Stimulated activated CD8-positive, alpha-beta memory T cell treated with anti-CD3 and anti-CD28 coated beads, Interleukin-2, amount 100 ng/mL, for 48 hours (primary cell): Measurements from ENCODE around the gene RPS5.
"Not testable (repeated sequence)": the region's sequence is repeated elsewhere in the genome, so short reads cannot be mapped to it uniquely, and the experiment has no call there.

ENCODE experiments used
- DNase-seq, 2 donors: peaks; one replicate each; pipeline ENCODE4 v3.0.0-alpha.2; 2020; ENCODE audit warnings: low read depth in 2 of 2

The RPS5 gene

DNA sequence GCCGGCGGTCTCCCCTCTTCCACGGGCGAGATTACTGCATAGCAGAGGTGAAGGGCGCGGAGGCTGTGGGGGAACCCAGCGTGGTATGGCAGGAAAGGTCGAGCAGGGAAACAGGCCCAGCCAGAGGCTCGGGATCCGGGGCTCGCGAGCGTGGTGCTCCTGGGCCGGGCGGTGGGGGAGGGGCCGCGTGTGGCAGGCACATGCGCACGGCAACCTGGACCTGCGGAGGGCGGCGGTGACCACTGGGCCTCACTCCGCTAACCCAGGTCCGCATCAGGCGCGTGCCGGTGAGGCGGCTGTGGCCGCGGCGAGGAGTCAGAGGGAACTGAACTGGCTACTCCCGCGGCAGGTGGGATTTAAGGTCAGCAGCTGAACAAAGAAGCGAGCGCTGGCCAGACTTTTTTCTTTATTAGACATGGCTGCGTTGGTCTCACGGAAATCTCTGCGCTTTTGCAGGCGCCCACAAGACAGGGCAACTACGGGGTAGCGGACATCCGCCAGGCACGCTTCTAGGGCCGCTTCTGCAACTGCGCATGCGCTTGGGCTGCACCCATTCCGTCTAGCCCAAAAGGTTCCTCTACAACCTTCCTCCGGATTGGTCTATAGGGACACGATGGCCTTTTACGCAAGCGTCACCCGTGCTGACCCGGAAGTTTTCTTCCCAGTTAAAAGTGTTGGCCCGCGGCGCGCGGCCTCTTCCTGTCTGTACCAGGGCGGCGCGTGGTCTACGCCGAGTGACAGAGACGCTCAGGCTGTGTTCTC is at the start of gene RPS5:
TSS of gene RPS5 (plus strand) at position 694 of the 762 bp plus-strand sequence. CDS start 869 bp downstream, outside the sequence.
- DNase-seq, result peak; percentile 87 to 93

DNA sequence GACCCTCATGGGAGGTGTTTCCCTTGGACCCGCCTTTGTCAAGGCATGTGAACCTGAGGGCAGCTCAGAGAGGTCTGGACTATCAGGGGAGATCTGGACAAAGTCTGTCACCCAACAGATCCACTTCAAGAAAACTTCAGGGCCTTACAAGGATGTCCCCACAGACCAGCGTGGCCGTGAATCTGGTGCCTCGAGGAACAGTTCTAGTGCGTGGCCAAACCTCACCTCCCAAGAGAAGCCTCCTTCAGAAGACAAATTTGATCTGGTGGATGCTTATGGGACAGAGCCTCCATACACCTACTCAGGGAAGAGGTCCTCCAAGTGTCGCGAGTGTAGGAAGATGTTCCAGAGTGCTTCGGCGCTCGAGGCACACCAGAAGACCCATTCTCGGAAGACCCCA is 48.7 kb upstream of the RPS5 start:
- DNase-seq, result no peak

DNA sequence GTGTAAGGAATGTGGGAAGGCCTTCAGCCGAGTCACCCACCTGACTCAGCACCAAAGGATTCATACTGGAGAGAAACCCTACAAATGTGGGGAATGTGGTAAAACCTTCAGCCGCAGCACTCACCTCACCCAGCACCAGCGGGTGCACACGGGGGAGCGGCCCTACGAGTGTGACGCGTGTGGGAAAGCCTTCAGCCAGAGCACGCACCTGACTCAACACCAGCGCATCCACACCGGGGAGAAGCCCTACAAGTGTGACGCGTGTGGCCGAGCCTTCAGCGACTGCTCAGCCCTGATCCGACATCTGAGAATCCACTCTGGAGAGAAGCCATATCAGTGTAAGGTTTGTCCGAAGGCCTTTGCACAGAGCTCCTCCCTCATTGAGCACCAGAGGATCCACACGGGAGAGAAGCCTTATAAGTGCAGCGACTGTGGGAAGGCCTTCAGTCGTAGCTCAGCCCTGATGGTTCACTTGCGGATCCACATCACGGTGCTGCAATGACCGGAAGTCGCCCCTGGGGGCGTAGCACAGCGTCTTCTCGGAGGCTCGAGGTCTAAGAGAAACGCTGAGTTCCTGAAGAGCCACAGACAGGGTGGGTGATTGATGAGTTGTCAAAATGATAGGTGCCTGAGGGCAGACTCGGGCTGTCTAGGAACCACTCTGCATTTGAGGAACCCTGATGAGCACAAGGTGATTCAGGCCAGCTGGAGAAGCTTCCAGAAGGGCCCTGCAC is 48.1 kb upstream of the RPS5 start:
- no peak for DNase-seq

DNA sequence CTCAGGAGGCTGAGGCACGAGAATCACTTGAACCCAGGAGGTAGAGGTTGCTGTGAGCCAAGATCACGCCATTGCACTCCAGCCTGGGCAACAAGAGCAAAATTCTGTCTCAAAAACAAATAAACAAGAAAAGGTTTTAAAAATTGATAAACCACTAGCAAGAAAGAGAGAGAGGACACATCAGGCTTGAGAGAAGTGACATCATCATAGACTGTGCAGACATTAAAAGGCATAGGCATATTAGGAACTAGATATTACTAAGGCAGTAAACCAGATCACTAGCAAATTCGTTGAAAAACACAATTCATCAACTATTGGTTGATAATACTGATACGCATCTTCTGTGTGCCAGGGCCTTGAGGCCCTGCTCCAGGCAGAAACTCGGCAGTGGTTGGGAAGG is 41.5 kb upstream of the RPS5 start:
- DNase-seq, result no peak

DNA sequence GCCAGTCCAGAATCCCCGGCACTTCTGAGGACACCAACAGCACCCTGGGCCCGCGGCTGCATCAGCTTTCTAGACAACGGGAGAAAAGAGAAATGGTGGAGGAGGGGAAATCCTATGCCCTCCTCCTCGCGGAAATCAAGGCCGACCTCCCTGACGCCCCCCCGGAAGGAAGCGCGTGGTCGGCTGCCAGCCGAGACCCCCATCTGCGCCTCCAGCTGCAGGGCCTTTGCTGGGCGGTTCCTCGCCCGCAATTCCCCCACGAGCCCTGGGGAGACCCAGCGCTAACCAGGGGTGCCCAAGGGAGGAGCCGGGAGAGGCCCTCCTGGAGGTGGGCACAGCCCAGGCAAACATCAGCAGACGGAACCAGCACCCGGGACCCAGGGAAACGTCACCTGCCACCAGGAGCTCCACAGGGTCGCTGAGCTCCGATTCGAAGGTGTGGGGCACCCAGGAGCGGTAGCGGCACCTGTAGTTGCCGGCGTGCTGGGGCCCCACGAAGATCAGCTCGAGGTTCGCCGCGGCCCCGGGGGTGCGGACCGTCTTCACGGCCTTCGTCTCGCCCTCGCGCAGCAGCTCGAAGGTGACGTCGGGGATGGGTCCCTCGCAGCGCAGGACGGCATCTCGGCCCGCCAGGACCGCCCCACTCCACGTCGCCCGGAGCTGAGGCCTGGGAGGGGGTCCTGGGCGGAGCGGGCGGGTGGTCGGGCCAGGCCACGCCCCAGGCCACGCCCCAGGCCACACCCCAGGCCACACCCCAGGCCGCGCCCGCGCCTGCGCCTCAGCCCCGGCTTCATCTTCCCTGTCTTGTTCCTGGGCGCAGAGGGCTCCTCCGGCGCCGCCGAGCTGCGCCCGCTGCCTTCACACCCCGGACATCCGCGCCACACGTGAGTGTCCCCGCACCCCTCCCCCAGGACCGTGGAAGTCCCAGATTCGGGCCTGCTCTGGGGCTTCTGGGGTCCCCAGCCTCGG is 39.8 kb upstream of the RPS5 start:
- peak; percentile 59 to 70 for DNase-seq

DNA sequence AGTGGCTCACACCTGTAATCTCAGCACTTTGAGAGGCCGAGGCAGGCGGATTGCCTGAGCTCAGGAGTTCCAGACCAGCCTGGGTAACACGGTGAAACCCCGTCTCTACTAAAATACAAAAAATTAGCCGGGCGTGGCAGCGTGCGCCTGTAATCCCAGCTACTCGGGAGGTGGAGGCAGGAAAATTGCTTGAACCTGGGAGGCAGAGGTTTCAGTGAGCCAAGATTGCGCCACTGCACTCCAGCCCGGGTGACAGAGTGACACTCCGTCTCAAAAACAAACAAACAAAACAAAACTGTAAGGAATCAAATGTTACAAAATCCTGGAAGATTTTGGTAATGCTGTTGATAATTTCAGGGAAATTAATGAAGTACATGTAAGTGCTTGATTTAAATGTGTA is 39.0 kb upstream of the RPS5 start:
- not testable (repeated sequence) for DNase-seq

DNA sequence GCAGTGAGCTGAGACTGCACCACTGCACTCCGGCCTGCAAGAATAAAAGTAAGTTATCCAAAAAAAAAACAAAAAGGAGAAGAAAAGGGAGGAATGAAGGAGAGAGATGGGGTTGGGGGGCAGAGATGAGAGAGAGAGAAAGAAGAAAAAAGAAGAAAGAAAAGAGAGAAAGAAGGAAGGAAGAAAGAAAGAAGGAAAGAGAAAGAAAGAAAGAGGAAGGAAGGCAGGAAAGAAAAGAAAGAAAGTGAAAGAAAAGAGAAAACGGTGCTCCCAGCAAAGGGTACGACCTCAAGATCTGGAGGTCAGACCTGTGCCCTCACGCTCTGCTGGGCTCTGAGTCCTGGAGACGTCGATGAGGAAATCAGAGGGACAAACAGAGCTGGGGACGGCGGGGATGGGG is 37.5 kb upstream of the RPS5 start:
- no peak for DNase-seq

DNA sequence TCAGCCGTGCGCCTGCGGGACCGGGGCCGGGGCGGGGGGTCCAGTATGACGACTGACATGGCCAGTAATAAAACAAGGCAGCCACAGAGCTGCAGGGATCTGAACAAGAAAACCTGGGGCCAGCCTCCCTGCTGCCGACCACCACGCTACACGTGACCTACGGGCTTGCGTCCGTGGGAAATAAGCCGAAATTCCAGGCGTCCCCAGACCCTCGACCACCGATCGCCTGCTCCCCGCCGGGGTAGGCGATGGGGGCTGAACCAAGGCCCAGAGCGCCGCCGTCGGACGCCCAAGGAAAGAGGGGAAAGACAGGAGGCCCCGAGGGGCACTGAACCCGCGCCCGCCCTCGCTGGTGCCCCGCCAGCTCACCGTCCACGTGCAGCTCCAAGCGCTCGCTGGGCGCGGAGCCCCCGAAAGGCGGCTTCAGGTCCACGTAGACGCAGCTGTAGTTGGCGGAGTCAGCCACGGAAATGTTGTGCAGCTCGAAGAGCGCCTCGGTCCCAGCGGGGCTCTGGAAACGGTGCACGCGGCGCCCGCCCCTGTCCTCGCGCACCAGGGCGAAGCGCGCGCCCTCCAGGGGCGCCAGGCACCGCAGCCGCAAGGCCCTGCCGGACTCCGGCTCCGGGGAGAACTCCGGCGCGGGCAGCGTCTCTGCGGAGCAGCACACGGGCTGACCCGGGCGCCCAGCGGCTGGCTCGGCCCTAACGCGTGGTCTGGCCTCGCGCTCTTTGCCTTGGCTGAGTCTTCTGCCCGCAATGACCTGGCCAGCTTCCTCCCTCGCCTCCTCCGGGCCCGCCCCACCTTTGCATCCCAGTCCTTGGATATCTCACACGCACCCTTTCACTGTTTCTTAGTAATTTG is 36.8 kb upstream of the RPS5 start:
- no peak for DNase-seq

DNA sequence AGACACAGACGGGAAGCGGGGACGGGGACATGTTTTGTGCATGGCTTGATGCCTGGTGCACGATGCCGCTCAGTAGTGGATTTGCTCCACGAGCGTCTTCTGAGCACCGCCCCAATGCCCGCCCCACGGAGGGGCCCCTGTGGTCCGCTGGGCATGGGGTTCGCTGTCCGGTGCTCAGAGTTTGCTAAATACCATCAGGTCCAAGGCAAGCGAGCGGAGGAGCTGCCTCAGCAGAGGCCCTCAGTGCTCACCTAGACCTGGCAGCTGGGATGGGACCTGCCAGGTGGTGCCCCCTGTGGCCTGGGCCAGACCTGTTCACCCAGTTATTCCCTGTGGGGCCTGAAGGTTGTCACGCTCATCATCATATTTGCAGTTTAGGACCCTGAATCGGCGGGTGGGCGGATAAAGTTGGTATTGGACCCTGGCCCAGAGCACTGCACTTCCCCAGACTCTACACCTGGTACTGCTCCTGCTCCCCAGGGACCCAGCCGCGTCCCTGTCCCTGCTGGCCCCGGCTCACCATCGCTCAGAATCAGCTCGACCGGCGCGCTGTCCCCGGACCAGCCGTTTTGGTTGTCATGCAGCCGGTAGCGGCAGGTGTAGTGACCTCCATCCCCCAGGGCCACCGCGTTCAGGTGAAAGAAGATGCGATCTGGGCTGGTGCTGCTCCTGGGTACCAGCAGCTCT is 36.1 kb upstream of the RPS5 start:
- DNase-seq, result no peak

DNA sequence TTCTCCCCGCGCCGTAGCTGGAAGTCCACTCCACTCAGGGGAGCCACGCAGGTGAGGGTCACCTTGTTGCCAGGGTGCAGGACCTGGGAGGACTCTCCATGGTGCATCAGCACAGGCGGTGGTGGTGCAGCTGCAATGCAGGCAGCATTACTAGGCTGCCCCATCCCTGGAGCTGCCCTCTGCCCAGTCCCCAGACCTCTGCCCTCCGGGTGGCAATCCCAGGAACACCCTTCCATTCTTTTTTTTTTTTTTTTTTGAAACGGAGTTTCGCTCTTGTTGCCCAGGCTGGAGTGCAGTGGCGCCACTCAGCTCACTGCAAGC is 35.6 kb upstream of the RPS5 start:
- DNase-seq, result no peak

DNA sequence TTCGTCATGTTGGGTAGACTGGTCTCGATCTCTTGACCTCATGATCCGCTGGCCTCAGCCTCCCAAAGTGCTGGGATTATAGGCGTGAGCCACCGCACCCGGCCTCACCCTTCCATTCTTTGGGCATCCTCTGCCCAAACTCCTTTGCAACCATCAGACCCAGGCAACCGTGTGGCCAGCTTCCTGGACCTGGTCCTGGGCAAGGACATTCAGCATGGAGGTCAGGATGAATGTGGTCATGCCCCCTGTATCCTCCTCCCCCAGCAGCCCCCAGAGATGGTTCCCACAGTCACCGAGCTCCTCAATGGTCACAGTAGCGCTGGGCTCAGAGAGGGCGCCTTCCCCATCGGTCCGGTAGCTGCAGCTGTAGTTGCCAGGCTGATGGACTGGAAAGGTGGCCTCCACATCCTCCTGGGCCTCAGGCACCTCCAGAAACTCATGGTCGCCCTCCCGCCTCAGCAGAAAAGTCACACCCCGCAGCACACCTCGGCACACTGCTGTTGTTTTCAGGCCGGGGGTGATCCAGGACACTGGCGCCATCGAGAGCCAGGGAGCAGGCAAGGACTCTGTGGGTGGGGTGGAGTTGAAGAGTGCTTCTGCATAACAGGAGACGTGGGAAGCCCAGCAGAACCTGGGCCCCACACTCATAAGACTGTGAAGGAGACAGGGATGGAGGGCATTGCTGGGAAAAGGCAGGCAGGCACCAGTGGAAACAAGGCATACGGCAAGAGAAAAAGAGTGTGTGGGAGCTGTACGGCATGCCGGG is 34.9 kb upstream of the RPS5 start:
- no peak for DNase-seq

DNA sequence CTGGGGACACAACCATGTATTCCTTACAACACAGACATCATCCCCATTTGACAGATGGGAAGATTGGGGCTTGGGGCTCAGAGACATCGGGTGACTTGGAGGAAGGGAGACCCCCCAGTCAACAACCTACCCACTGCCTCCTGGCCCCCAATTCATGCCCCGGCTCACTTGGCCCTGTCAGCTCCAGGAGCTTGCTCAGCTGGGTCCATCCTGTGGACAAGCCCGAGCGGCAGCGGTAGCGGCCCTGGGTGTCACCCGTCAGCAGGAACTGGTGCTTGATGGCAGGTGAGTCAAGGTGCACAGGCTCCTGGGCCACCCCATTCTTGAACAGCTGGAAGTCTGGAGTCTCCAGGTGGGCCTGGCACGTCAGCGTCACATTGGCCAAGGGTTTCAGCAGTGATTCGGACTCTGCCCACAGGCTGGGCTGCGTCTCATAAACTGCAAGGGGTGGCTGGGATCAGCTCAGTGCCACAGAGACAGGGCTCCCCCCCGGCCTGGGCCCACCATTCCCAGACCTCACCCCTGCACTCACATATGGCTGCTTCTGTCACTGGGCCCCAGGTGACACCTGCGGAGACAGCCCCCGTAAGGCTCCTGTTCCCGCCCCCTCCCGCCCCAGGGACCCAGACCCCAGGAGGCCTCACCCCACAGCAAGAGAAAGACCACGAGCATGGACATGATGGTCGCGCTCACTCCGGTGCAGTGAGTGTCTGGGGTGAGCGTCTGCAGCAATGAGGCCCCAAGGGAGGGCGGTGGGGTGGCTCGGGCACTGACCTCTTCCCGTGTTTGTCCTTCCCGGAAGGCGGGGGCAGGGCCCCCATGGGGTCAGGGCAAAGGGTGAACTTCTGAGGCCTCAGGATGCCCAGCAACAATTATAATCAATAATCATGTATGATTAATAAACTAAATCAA is 34.1 kb upstream of the RPS5 start, which contains the start of gene A1BG:
TSS of gene A1BG (minus strand) at position 733 of the 912 bp plus-strand sequence. CDS start at position 678, 55 bp downstream.
- no peak for DNase-seq

DNA sequence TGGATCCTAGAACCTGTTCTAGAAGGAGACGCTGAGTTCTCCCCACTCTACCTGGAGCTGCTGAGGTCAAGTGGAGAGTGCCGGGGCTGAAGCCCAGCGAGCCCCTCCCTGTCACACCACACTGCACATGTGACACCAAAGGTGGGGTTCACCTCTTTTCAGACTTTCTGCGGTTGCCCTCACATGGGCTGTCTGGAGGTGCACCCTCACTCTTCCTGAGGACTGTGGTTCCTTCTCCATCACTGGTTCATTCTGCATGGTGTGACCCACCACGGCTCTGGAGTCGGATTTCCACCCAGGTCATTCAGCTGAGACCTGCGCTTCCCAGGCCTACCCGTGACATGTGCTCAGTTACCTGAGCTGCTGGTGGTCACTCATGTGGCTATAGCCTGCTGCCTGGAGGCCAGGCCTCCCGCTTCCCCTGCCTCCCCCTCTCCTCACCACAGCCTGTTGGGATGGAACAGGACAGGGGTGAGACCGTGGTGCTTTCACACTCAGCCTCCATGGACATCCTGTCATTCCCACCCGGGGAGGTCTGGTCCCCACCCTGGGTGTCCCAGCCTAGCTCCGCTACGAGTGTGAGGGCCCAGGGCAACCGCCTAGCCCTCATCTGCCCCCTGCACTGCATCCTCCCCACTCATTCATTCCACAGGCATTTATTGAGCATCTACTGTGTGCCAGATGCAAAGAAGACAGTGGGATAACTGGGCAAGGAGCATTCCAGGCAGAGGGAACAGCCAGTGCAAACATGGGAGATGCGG is 33.2 kb upstream of the RPS5 start:
- DNase-seq, result no peak

DNA sequence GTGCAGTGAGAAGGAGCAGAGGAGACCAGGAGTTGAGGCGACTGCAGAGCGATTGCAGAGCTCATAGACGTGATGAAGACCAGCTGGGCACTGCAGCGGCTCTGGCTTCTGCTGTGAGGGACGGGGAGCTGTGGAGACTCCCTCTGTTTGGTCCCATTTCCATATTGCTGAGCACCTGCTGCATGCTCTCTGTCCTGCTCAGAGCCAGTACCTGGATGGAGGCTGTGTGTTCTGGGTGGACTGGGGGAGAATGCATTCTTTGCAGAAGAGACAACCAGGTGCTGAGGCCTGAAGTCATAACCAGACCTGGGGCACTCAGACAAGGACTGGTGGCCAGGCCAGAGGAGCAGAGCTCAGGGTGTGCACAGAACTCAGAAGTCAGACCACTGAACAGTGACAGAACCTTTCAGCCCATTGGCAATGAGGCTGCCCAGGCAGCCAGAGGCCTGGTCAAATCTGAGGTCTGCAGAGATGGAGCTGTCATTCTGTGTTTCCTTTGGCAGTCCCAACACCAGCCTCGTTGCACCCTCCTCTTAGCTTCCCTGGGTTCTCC is 32.5 kb upstream of the RPS5 start:
- DNase-seq, result no peak

DNA sequence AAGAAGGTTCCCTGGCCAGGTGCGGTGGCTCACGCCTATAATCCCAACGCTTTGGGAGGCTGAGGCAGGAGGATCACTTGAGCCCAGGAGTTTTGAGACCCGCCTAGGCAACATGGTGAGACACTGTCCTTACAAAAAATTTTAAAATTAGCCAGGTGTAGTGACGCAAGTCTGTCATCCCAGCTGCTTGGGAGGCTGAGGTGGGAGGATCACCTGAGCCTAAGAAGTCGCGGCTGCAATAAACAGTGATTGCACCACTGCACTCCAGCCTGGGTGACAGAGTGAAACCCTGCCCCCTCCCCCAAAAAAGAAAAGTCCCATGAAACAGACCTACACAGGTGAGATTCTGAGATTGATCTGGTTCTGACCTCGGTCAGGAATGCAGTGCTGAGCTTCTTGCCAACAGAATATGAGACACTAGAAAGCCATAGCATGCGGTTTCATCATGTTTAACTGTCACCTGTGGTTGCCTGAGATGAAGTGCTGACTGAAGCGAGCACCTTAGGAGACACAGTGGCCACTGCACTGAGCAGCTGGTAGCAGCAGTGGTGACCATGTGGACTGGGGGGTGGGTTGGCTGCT is 31.8 kb upstream of the RPS5 start:
- DNase-seq, result no peak

DNA sequence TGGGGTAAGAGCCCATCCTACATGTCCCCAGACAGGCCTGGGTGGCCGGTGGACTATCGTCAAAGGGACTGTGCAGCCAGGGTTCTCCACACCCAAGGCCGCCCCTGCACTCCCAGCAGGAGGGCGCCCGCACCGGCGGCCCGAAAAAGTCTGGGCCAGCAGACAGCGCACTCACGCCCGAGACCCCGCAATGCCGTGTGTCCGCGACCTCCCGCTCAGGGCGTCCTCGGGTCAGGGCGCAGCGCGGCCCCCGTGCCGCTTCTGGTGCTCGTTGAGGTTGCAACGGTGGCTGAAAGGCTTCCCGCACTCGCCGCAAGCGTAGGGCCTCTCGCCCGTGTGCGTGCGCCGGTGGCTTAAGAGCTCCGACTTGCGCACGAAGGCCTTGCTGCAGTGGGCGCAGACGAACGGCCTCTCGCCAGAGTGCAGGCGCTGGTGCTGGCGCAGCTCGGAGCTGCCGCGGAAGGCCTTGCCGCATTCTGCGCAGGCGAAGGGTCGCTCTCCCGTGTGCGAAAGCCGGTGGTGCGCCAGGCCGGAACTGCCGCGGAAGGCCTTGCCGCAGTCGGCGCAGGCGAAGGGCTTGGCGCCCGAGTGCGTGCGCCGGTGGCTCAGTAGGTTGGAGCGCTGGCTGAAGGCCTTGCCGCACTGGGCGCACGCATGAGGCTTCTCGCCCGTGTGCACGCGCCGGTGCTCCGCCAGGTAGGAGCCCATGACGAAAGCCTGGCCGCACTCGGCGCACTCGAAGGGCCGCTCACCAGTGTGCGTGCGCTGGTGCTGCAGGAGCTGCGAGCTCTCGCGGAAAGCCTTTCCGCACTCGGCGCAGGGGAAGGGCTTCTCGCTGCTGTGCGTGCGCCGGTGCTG is 30.9 kb upstream of the RPS5 start:
- DNase-seq, result peak in 1 of 2 donors; percentile 13
